Raji (cell line): ENCODE measurements around the gene TAF1B.

Source experiments
- POLR2A ChIP-seq: IDR thresholded peaks from 2 replicates; pipeline ENCODE4 v1.6.1; 2011; ENCODE audit warnings: low read depth, low read length, control low read depth; ENCODE audit not compliant: insufficient read depth

Gene TAF1B

GRCh38 chr2:9838391-9838790, 4.9 kb upstream of the TAF1B start:
- TF ChIP-seq POLR2A, result no peak

- TF ChIP-seq POLR2A, result no peak
Observed at GRCh38 chr2:9842487-9843228, 616 bp upstream of the TAF1B start.

DNA sequence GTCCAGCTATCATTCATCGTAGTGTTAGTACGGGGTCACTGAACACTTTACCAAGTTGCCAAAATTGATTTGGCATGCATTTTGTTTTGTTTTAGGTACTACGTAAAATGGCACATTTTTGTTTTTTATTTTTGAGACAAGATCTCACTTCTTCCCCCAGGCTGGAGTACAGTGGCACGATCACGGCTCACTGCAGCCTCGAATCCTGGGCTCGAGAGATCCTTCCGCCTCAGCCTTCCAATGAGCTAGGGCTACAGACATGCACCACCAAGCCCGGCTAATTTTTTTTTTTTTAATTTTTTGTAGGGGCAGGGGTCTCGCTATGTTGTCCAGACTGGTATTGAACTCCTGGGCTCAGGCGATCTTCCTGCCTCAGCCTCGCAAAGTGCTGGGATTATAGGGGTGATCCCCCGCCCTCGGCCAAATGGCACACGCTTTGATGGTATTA, 786 bp downstream of the TAF1B start:
- TF ChIP-seq POLR2A, result no peak

DNA sequence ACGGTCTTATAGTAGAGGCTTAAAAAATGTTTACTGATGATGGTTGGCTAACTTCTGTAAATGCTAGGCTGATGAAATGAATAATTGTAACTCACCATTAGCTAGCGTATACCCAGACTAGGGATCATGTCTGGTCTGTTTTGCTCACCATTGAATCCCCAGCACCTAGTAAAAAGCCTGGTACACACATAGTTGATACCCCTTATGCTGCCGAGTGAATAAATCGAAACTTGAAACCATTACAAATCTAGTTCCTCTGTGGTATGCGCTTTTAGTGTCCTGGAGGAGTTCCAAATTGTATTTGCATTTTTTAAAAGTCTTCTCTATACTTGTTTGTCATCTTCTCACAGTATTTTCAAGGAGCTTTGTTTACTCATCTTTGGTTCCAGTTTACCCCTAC, 1.3 kb downstream of the TAF1B start:
- TF ChIP-seq POLR2A, result 0 out of 2 replicates have a peak, but pooled peaks have one; percentile 8

- TF ChIP-seq POLR2A, result no peak
Observed at GRCh38 chr2:9846554-9846953, 3.3 kb downstream of the TAF1B start.

DNA sequence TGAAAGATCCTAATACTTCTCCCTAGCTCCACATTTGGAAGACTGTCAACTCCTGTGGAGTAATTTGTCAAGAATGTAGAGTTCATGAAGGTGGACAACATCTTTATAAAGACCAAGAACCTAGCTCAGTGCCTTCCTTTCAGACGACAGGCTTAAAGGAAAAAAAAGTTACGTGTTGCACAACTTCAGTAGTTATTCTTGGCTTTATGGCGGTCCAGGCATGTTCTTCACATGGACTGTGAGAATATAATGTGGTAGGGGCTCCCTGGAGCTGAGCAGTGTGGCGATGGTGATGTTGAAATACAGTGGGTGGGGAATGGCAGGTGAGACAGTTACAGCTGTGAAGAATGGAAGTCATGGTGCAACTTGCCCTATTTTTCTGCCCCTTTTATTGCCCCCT, 3.9 kb downstream of the TAF1B start:
- no peak for TF ChIP-seq POLR2A

- TF ChIP-seq POLR2A, result no peak
Observed at GRCh38 chr2:9852881-9853280, 9.6 kb downstream of the TAF1B start.

GRCh38 chr2:9857814-9858729, 14.8 kb downstream of the TAF1B start:
- TF ChIP-seq POLR2A, result no peak

GRCh38 chr2:9858730-9859068, 15.4 kb downstream of the TAF1B start:
- TF ChIP-seq POLR2A, result no peak

DNA sequence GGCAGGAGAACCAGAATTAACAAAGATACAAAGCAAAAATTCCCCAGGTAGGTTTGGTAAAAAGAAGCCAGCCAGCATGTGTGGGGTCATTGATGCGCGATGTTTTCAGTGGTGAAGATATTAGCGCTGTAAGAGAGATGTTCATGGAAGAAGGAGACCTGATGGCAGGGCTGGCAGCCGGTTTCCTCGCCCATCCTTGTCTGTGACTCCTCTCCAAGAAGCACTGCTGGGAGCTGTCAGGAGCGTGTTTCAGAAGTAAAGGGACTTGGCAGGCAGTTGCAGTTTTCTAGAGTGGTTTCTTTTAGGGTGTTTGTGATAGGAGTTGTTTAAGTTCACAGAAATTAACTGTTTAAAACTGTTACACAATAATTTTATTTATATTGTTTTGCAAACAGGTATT, 24.6 kb downstream of the TAF1B start:
- no peak for TF ChIP-seq POLR2A

DNA sequence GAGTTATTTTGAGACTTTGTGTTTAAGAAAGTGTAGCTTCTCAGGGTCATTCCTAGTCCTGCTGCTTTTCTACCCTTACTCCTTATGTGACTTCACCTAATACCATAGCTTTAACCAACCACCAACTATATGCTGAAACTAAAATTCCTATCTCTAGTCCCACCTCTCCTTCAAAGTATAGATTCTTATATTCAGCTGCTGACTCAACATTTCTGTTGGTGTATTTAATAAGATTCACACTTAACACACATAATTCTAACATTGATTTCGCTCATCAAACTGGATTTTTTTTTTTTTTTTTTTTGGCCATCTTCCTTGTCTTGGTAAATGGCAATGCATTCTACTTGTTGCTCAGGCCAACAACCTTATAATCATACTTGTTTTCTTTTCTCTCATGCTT, 30.1 kb downstream of the TAF1B start:
- no peak for TF ChIP-seq POLR2A

DNA sequence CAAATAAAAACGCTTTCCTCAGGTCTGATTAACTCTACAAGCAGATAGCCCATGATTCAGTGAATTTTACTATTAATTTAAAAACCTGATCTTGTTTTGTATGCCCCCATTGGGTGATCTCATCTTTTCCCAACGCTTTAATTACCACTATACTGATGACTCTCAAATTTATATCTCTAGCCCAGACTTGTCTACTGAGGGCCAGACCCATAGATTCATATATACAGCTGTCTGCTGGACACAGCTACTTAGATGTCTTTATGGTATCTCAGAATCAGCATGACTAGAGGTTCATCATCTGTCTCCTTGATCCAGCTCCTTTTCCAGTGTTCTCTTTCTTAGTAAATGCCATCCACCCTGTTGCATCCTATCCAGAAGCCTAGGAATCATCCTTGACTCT, 33.8 kb downstream of the TAF1B start:
- TF ChIP-seq POLR2A, result no peak

DNA sequence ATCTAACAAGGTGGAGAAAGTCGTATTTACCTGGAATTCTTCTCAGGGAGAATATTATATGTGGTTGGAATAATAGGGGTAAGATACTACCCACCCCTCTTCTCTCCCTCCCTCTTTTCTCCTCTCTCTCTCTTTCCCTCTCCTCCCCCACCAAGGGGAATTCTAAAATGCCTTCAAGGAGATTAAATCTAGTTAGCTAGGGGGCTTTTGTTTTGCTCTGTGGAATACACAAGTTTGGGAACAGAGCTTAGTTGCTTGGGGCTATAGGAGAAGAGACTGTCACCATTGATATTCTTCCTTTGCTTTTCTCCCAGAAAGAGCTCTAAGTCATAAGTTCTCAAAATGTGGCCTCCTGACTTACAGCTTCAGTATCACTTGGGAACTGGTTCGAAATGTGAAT, 34.5 kb downstream of the TAF1B start:
- TF ChIP-seq POLR2A, result no peak

- no peak for TF ChIP-seq POLR2A
Observed at GRCh38 chr2:9879455-9880194, 36.4 kb downstream of the TAF1B start.

DNA sequence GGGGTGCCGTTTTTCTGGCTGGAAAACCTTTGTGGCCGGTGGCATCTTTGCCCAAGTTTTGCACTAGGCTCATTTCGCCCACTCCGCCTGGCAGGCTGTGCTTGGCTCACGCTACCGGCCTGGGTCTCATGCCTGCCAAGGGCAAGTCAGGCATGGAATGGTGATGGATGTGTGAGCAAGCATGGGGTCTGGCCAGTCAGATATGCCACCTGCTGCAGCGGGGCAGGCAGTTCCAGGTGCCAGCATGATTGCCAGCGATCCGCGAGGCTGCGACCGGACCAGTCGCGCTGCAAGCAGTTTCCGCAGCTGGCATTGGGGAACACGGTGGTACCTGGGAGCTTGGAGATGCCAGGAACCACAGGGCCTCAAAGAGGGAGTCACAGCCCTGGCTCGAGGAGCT, 40.6 kb downstream of the TAF1B start:
- no peak for TF ChIP-seq POLR2A
